ENCODE data around the gene GNG13.
"Not testable (repeated sequence)": the region's sequence is repeated elsewhere in the genome, so short reads cannot be mapped to it uniquely, and the experiment has no call there.

Gene GNG13, protein sequence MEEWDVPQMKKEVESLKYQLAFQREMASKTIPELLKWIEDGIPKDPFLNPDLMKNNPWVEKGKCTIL
- 0 reads per million in 2 donors for total RNA-seq

DNA sequence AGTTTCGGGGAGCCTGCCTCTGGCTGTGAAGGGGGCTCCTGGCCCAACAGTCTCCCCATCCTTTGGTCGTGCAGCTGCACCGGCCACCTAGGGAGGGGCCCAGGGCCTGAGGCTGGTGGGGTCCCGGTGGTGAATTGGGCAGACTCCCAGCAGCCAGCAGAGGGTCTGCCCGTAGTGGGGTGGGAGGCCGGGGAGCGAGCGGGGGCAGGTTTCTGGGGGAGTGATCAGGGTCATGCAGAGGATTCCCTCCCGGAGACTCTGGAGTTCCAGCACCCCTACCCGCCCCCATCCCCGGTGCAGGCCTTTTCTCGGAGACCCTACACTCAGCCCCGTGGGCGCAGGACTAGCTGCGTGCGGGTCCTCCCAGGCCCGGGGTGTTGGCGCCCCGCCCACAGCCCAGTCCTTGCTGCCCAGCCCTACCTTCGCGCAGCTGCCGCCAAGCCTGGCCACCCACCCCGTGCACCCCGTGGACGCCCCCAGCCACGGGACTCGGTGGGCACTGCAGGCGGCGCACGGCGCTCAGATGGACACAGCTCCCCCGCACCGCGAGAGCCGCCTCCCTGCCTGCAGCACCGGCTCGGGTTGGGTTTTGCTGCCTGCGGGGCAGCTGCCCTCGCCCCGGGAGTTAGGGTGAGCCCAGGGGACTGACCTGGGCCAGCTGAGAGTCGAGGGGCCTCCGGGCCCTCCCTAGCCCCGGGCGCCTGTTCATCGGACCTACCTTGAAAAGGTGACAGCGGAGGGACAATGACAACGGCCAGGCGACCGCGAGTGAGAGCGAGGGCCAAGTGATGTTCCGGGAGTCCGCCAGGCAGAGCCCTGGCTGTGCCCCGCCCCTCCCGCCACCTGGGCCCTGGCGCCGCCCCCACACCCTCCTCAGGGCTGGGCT is at the start of gene GNG13:
TSS of gene GNG13 (minus strand) at position 787 of the 886 bp plus-strand sequence. CDS start 1,657 bp downstream, outside the sequence.
- DNase-seq, result no peak

DNA sequence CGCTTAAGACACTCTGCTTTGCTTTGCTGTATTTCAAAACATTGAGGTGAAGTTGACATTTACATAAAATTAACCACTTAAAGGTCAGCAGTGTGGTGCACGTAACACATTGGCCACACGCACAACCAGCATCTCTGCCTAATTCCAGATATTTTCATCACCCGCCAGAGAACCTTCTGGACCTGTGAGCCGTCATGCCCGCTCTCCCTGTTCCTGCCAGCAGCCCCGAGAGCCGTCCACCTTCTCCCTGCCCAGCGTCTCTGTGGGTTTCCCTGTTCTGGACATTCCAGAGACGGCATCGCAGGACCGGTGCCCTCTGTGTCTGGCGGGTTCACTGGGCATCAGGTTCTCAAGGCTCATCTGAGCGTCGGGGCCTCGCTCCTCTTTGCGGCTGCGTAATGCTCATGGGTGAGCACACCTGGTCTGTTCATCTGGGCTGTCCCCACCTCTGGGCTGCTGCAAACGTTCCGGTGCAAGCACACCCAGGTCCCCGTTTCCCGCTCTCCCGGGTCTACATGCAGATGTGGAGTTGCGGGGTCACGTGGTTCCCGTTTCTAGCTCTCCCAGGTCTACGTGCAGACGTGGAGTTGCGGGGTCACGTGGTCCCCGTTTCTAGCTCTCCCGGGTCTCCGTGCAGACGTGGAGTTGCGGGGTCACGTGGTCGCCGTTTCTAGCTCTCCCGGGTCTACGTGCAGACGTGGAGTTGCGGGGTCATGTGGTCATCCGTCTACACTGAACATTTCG is 48.1 kb upstream of the GNG13 start:
- no peak for DNase-seq

DNA sequence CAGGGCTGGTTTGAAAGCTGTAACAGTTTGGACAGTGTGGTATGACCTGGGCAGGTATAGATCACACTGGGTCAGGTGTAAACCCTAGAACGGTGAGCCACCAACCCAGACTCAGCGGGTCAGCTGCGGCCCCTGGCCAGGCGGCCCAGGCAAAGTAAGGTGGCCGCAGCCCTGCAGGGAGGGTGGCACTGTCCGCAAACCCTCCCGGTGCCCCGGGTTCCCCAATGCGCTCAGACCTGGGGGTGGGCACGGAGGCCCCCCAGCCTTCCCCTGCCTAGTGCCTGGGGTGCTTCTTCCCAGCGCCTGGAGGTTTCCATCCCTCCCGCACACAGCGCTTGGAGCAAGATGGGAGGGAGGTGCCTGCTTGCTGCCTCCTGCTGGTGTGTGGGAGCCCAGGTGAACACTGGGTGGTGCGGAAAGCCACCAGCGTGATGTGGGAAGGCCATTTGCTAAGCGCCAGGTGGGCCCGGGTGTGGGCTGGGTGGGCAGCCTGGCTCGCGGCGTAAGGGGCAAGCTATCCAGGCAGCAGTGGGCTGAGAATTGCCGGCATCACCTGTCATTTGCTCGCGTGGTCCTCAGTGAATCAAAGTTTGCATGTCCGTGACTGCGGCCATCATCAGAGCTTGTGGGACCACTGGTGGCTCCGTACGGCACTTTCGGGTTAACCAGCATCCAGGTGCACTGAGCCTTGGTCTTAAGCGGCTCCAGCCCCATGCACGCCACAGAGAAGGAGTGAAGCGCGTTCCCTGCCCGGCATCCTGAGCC is 47.3 kb upstream of the GNG13 start:
- no peak for DNase-seq

DNA sequence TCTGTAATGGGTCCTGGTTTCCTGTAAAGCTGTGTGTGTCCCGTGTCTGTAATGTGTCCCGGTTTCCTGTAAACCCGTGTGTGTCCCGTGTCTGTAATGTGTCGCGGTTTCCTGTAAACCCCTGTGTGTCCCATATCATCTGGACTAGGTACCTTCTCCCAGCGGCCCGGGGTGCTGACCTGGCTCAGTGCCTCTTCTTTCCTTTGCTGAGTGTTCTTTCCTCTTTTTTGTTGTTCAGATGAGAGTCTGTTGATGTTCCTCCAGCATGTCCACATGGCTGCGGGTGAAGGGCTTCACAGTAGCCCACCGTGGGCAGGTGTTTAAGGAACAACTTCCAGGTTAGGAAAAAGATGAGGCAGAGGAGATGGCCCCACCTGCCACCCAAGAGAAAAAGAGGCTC is 46.6 kb upstream of the GNG13 start:
- DNase-seq, result no peak

DNA sequence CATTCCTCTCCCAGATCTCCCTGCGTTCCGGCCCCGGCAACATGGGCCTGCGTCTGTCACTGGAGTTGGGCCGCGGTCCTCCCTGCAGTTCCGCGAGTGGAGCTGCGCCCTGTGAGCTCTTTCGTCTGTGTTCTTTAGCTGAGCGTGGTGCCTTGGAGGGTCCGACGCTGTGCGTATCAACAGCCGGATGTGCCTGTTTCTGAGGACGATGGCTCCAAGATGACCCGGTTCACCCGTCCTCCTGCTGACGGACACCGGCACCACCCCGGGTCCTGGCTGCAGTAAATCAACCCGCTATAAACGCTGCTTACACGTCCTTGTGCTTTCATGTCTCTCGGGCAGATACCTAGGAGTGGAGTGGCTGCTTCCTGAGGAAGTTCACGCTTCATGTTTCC is 44.8 kb upstream of the GNG13 start:
- DNase-seq, result no peak

DNA sequence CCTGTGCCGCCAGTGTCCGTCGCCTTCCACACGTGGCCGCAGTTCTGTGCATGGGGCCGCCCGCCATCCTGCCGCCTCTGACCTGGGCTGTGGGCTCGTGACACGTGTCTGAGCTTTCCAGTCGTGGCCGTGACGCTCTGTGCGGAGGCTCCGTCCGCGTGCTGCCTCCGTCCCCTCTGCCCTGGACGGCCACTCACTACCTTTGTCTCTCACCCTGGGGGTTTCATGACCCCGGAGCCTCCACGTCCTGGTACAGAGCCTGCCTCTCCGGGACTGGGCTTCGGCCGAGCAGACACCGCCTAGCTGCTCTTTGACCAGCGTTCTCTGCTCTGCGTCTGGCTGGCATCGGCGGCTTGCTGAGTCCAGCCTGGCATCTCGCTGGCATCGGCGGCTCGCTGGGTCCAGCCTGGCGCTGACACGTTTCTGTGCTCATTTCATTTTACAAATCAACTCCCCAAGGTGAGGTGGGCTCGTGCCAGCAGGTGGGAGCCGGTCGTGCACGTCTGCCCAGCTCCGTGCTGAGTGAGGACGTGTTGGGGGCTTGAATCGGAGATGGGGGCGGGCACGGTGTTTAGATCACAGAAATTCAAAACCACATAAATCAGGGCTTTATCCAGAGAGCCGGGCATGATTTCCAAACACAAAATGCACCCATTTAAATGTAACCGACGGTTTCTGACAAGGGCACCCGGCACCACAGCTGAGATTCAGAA is 44.3 kb upstream of the GNG13 start:
- DNase-seq, result no peak

DNA sequence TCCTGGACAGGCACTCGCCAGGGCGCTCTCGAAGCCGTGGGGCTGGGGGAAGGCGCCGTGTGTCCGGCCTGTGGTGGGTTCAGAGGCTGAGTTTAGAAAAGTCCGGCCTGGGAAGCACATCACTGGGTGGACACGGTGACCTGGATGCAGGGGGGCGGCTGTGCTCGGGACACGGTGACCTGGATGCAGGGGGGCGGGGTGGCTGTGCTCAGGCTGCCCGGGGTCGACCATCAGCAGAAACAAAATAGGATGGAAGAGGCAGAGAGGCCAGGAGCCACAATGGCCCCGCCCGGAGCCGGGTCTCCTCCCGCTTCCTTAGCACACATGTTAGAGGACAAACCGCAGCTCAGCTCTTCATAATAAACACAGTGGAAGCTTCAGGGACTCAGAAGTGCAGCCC is 43.2 kb upstream of the GNG13 start:
- DNase-seq, result no peak

DNA sequence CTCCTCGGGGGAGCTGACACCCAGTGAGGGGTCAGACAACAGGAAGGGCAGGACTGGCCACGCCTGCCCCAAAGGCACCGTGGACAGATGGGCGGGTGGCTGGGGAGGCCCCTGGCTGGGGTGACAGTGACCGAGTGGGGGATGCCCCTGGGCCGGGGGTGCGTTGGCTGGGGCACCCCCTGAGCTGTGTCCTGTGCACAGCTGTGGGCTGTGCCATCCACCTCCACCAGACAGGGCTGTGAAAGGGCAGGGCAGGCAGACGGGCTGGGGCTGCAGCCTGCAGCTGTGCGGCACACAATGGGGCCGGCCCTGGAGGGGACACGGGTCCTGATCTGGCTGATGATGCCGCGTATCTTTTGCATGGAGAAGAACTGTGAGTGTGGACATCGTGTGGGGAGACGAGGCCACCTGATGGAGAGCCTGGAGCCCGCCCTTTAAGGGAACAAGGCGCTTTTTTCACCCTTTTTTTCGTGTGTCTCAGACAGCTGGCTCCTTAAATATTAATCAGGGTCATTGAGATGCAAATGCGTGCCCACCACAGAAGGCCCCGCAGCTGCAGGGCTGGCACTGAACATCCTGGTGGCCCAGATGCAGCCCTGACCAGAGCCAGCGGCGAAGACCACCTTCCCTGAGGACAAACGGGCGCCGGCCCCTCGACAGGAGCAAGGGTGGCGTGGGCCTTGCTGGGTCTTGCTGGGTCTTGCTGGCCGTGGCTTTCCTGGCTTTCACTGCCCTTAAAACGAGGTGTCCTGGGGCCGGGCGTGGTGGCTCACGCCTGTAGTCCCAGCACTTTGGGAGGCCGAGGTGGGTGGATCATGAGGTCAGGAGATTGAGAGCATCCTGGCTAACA is 42.4 kb upstream of the GNG13 start:
- no peak for DNase-seq

DNA sequence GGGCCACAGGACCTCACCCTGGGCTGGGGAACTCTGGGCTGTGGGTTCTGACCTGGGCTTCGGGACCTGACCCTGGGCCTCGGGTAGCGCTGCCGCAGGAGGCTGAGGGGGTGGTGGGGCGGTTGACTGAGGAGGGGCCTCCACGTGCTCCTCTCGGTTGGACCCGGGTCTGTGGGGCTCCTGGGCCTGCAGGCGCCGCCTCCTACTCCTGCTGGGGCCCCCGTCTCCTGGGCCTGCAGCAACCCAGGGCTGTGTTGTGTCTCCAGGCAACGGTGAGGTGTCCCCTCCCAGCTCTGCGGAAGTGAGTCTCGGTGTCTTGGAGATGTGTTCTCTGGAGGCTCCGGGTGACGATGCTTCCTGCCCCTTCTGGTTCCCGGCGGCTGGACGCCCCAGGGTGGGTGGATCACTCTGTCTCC is 41.5 kb upstream of the GNG13 start:
- DNase-seq, result peak in 1 of 5 experiments; percentile 12

DNA sequence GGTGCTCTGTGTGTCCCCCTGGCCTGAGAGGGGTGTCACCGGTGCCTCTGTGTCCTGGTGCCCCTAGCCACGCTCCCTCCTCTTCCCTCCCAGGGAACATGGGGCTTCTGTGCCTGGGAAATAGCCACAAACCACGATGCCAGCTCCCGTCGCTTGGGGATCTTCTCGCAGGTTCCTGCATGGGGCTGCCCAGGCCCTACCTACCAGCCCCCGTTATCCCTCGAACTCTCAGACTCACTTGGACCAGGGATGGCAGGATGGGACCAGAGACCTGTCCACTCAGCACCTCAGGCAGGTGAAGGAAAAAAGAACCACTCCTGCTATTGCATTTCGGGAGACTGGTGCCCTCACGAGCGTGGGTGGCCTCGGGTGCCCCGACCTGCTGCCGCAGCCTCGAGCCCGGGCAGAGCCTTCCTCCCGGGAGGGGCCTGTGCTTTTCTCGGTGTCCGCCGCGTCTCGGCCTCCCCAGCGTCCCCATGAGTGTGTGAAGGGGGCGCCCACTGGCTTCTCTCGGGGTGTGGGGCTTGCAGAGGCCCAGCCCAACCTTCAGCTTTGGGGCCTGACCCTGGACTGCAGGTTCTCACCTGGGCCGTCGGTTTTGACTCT is 41.0 kb upstream of the GNG13 start:
- DNase-seq, result no peak

DNA sequence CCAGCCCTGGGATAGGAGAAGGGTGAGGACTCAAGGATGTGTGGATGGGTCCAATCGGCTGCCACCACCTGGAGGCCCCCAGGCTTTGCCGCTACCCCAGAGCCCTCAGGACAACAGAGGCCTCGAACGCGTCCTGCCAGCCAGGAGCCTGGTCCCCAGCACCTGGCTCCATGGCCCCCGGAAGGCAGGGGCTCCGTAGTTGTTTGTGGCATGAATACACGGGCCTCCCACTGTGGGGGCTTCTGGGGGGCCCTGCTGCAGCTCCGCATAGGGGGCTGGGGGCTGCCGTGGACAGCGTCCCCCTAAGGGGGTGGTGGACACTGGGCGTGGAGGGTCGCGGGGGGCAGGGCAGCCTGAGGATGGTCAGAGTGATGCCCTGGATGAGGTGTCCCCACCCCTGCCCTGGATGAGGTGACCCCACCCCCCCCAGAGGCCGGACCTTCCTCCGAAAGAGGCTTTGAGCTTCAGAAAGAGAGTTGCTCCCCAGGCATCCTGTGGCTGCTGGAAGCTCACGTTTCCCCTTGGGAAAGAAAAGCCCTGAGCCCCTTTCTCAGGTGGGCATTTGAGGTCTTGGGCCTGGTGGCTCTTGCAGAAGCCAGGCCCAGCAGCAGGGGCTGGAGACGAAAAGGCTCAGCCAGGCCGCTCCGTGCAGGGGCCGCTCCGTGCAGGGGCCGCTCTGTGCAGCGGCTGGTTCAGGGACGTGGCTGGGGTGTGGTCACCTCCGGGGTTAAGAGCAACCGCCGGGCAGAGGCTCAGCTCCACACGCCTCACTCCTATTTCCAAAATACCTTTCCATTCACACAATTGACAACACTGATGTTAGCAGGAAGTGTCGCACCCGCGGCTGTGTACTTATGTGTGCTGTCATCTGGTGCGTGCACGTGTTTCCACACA is 40.3 kb upstream of the GNG13 start:
- DNase-seq, result no peak

DNA sequence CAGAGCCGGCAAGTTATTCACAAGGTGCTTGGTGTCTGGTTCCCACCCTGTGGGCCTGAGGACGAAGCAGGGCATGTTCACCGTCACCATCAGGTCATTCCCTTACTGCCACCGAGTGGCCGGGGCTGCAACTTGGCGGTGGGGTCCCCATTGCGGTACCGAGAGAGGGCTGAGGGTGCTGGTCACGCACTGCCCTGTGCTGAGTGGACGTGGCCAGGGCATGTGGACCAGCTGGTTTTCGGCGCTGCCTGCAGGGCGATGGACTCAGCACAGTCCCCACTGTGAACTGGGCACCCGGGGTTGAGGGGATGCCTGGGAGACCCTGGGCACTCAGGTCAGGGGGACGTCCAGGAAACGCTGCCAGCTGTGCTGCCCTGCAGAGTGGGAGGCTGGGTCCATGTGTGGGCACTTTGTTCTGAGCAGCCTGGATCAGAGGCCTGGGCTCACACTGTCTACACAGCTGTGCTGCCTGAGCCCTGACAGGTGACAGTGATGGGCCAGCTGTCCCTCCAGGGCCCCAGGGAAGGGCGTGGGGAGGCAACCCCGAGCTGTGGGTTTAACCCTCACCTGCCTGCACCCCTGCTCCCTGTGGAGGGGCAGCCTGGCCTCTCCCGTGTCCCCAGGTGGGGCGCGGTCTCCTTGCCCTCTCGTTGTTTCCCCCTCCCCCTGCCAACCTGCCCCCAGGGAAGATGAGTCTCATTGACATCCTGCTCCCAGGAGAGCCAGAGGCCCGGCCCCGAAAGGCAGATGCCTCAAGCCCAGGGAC is 39.3 kb upstream of the GNG13 start:
- DNase-seq, result no peak

DNA sequence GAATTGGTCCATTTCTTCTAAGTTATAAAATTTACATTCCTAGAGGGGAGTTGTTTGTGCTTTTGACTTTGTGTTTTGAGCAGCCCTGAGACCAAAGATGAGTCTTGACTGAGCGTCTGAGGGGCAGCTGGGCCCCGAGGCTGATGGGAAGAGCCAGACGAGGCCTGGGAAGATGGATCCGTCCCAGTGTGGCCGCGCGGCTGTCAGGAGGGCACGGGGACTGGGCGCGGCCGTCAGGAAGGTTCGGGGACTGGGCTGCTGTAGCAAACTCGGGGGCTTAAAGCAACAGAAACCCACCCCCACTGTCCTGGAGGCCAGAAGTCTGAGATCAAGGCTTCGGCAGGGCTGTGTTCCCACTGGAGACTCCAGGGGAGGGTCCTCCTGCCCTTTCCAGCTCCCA is 38.2 kb upstream of the GNG13 start:
- DNase-seq, result no peak

DNA sequence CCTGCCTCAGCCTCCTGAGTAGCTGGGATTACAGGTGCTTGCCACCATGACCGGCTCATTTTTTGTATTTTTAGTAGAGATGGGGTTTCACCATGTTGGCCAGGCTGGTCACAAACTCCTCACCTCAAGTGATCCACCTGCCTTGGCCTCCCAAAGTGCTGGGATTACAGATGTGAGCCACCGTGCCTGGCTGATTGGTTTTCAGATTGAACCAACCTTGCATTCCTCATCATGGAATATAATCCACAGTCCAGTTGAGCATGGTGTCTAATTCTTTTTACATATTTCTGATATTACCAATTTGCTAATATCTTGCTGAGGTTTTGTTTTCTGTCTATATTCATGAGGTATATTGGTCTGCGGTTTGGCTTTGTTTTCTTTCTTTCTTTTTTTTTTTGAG is 36.3 kb upstream of the GNG13 start:
- DNase-seq, result not testable (repeated sequence)

DNA sequence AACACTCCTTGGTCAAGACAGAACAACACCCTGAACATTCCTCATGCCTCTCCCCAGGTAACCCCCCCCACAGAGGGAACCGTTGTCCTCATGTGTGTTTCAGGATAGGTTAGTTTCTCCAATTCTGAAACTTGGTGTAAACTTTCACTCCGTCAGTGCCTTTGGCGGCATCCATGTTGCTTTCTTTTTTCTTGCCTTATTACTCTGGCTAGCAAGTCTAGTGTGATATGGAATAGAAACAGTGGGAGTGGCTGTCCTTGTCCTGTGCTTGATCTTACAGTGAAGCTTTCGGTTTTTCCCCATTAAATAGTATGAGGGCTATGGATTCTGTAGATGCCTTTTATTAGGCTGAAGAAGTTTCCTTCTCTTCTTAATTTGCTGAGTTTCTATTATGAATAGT is 35.7 kb upstream of the GNG13 start:
- no peak for DNase-seq

DNA sequence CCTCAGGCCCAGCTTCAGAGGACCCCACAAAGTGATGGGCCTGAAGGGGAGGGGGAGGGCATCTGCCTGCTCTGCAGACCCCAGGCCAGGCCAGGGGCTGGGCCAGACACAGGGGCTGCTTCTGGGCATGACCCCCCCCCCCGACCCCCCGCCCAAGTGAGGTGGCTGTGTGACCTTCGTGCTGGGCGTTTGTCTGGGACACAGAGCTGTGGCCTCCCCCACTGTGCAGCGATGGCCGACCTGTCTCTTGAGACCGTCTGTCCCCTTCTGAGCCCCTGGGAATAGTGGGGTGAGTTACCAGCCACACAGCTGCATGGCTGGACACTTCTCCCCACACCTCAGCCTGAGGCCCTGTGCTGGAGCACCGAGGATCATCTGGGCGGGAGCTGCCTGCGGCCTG is 34.8 kb upstream of the GNG13 start:
- no peak for DNase-seq

DNA sequence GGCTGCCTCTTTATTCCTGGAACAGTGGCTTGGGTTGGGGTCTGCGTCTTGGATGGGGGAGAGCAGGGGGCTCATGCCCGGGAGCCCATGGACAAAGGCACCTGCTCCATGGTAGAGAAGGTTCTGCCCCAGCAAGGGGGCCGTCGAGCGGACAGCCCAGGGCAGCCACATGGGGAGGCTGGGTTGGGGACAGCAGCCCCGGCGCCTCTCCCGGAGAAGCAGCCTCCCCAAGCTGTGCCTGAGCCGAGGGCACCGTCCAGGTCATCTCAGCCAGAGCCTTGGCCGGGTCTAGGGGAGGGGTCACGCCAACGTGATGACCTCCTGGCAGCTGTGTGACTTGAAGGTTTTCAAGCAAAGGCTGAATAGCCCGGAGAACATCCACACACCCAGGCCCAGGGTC is 32.9 kb upstream of the GNG13 start:
- DNase-seq, result no peak

DNA sequence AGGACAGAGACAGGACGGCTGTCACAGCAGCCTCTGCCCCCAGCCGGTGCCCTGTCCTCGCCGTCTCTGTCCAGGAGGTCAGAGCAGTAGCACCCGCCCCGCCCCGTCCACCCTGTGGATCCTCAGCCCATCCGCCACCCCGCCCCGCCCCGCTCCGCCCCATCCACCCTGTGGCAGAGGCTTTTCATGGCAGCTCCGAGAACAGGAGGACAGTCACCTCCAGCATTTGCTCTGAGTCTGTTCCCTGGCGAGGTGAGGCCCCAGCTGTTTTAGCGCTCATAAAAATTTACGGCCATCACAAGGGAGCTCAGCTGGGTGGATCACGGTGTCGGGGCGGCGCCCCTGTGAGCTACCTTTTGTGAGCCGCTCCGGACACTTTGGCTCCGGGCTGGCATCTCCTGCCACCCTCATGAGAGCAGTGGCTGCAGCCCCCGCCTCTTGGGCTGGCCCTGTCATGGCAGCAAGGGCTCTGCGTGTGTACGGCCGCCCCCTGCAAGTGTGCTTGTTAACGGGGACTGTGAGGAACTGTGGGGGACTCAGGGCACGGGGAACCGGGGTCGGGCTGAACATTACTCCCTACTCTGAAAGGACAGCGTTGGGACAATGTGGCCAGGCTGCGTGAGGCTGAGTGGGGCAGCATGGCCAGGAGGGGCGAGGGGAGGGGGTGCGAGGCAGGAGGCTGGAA is 32.3 kb upstream of the GNG13 start:
- no peak for DNase-seq
